ENCODE data around the gene ATAD1. TPM values are rescaled to one million over a fixed set of nuclear protein-coding genes. Genes with fewer than 3 reads are reported as not detected.
"Not testable (repeated sequence)": the region's sequence is repeated elsewhere in the genome, so short reads cannot be mapped to it uniquely, and the experiment has no call there.

ATAD1 gene
- total and polyA plus RNA-seq, 2 of the 4 experiments (the other 2 are of a cell fraction): 12.7 to 21.9 TPM

- CTCF ChIA-PET; H3K9me3 ChIP-seq (ENCODE audit: control insufficient read depth, insufficient read depth, low read length); H3K4me2 ChIP-seq (ENCODE audit: low read depth, low read length); H3K14ac ChIP-seq (replicated peaks; ENCODE audit: low read depth, low read length); H3K4me3 ChIP-seq (ENCODE audit: insufficient read depth, low read depth, low read length); DNase-seq; BruUV-seq (replicated peaks); H4K5ac ChIP-seq (ENCODE audit: low read depth, low read length); H2AK5ac ChIP-seq (ENCODE audit: low read depth, low read length); H2BK20ac ChIP-seq (ENCODE audit: low read depth, low read length); ATAC-seq (ENCODE audit: low read depth); POLR2A ChIA-PET (ENCODE audit: unreplicated experiment); H3K9ac ChIP-seq (ENCODE audit: low read depth, low read length); H4K20me1 ChIP-seq (ENCODE audit: insufficient read depth, low read length); H3K4ac ChIP-seq (ENCODE audit: low read depth, low read length); H3K18ac ChIP-seq (ENCODE audit: low read depth, low read length); H3K56ac ChIP-seq (ENCODE audit: extremely low read depth, insufficient read depth, low read length); H2BK5ac ChIP-seq (ENCODE audit: low read depth, low read length, poor library complexity, severe bottlenecking); H2BK120ac ChIP-seq (ENCODE audit: low read depth, low read length); H2AK9ac ChIP-seq (replicated peaks; ENCODE audit: low read depth, low read length, poor library complexity); H2BK15ac ChIP-seq (ENCODE audit: low read depth, low read length); H3K23ac ChIP-seq (ENCODE audit: low read depth, low read length); H4K8ac ChIP-seq (ENCODE audit: low read depth in 2 of 2, low read length in 2 of 2); H3K9me1 ChIP-seq (ENCODE audit: insufficient read depth, low read length); H3K27me3 ChIP-seq (ENCODE audit: control insufficient read depth, insufficient read depth, low read length); in situ Hi-C loops (cut with MboI; ENCODE audit: low sequenced_read_pairs); H3K36me3 ChIP-seq (ENCODE audit: control insufficient read depth, insufficient read depth, low read length); H3K4me1 ChIP-seq (ENCODE audit: control insufficient read depth, insufficient read depth, low read length); H3K27ac ChIP-seq (ENCODE audit: insufficient read depth, low read length); H4K91ac ChIP-seq (ENCODE audit: insufficient read depth, low read depth, low read length); H3K79me1 ChIP-seq (ENCODE audit: low read depth in 1 of 2, low read length in 2 of 2); H2AFZ ChIP-seq (replicated peaks; ENCODE audit: low read length, poor library complexity); intact Hi-C loops (cut with micrococcal nuclease); dilution Hi-C loops (cut with HindIII; ENCODE audit: low sequenced_read_pairs, unreplicated experiment): not testable (repeated sequence)
- no CpG with 5 or more reads among the region's 4 CpGs for WGBS, 2 experiments (ENCODE audit: extremely low coverage in 2 of 2, insufficient read length in 1 of 2)
Measured at GRCh38 chr10:87829051-87829450, 11.0 kb upstream of the ATAD1 start.

All from IMR-90 (cell line).